K562 (cell line): ENCODE results near the gene CFAP20DC. TPM values are rescaled to one million over a fixed set of nuclear protein-coding genes. Genes with fewer than 3 reads are reported as not detected.
A peak's percentile ranks its signal among the peaks of the same experiment; 100 is the strongest.

Source experiments
- ATAC-seq: fragments of 200-7000 bp; cut with Tn5 transposase; 3 replicates; pipeline ENCODE4 v1.9.1; 2020; ENCODE audit warnings: moderate library complexity
- BruUV-seq: library from RNA; stranded (reverse); fragments of 400-500 nt; replicated peaks from 2 replicates; lab custom pipeline; 2021; lab: Mats Ljungman, UMichigan
- CTCF ChIA-PET: fragments of 300-600 bp; formaldehyde crosslinking; extraction: SDS; loops from one replicate; lab custom pipeline; 2021; ENCODE audit warnings: low intra/inter-chr PET ratio; lab: Yijun Ruan, JAX
- POLR2A ChIA-PET: fragments of 300-600, 350-650 bp; sonication (Branson Sonifier 250); formaldehyde crosslinking; extraction: SDS; loops from one replicate; lab custom pipeline; 2021; ENCODE audit warnings: antibody characterized with exemption, inconsistent platforms; lab: Yijun Ruan, JAX
- DNase-seq, 4 experiments: peaks; one replicate each; pipeline versions ENCODE4 v3.0.0 to v3.0.0-alpha.2; 2011 to 2018; ENCODE audit warnings: low spot score in 3 of 4, mixed read lengths in 3 of 4; ENCODE audit errors: extremely low read depth in 1 of 4
- FAIRE-seq: peaks from 2 replicates; lab custom pipeline; 2011; peaks lifted over from hg19 to GRCh38; lab: Jason Lieb, UNC
- H2AFZ ChIP-seq: 2 replicates; pipeline ENCODE4 v1.6.0; 2011; ENCODE audit warnings: low read depth, low read length, control low read depth, inconsistent platforms
- H3K27ac ChIP-seq: fragments of 200-600 bp; 3 replicates; pipeline ENCODE4 v1.8.0; 2011; ENCODE audit warnings: low read depth, mild to moderate bottlenecking, control low read depth, inconsistent platforms, low read length, moderate library complexity, mixed read lengths; ENCODE audit errors: extremely low read depth
- H3K27me3 ChIP-seq, 2 experiments: fragments of 300-600 bp in 1 of 2; 2 replicates in 1 of 2; 3 replicates in 1 of 2; pipeline versions ENCODE4 v1.6.0 to v1.8.0; 2011; ENCODE audit warnings: inconsistent platforms in 2 of 2, low read length in 2 of 2, mild to moderate bottlenecking in 1 of 2, mixed read lengths in 1 of 2, moderate library complexity in 1 of 2; ENCODE audit not compliant: control insufficient read depth in 2 of 2, insufficient read depth in 2 of 2
- H3K36me3 ChIP-seq: fragments of 300-600 bp; 3 replicates; pipeline ENCODE4 v1.8.0; 2011; ENCODE audit warnings: mild to moderate bottlenecking, low read length, inconsistent platforms; ENCODE audit not compliant: control insufficient read depth, insufficient read depth
- H3K4me1 ChIP-seq, 2 experiments: fragments of 200-600 bp in 1 of 2; replicated peaks in 1 of 2; 2 replicates in 1 of 2; 3 replicates in 1 of 2; pipeline versions ENCODE4 v1.5.1 to v1.8.0; 2011; ENCODE audit warnings: inconsistent platforms in 2 of 2, low read length in 2 of 2, mild to moderate bottlenecking in 1 of 2, mixed read lengths in 1 of 2, moderate library complexity in 1 of 2; ENCODE audit not compliant: control insufficient read depth in 2 of 2, insufficient read depth in 2 of 2
- H3K4me2 ChIP-seq: 2 replicates; pipeline ENCODE4 v1.6.1; 2011; ENCODE audit warnings: low read length, control low read depth, inconsistent platforms, mixed read lengths; ENCODE audit not compliant: insufficient read depth
- H3K4me3 ChIP-seq: fragments of 200-600 bp; sonication (generic), shearing (Covaris generic); 2 replicates; pipeline ENCODE4 v1.5.1; 2016; ENCODE audit warnings: control low read depth, inconsistent platforms
- H3K79me2 ChIP-seq: fragments of 200-600 bp; 3 replicates; pipeline ENCODE4 v1.8.0; 2011; ENCODE audit warnings: low read length, inconsistent platforms; ENCODE audit not compliant: control insufficient read depth, insufficient read depth
- H3K9ac ChIP-seq, 2 experiments: 2 replicates each; pipeline versions ENCODE4 v1.6.0 to v1.6.1; 2011; ENCODE audit warnings: low read depth in 2 of 2, low read length in 2 of 2, control low read depth in 1 of 2, inconsistent platforms in 1 of 2, mild to moderate bottlenecking in 1 of 2, mixed read lengths in 1 of 2; ENCODE audit not compliant: insufficient read depth in 1 of 2
- H3K9me1 ChIP-seq: one replicate; pipeline ENCODE4 v1.6.0; 2011; ENCODE audit warnings: inconsistent platforms, mild to moderate bottlenecking, low read length, moderate library complexity; ENCODE audit not compliant: control insufficient read depth, insufficient read depth
- H3K9me3 ChIP-seq: replicated peaks from 2 replicates; pipeline ENCODE4 v1.5.1; 2011; ENCODE audit warnings: low read depth, low read length, inconsistent platforms; ENCODE audit not compliant: control insufficient read depth, insufficient read depth
- H4K20me1 ChIP-seq: replicated peaks from 2 replicates; pipeline ENCODE4 v1.6.1; 2011; ENCODE audit warnings: low read length, inconsistent platforms, mixed read lengths; ENCODE audit not compliant: control insufficient read depth, insufficient read depth
- CTCF ChIP-seq, 3 experiments: IDR thresholded peaks in 2 of 3; conservative IDR thresholded peaks in 1 of 3; 2 replicates each; pipeline ENCODE4 v1.5.1; 2011 to 2012; ENCODE audit warnings: low read length in 3 of 3, mild to moderate bottlenecking in 3 of 3, control low read depth in 2 of 3, improper control_type of control experiment in 1 of 3, inconsistent platforms in 1 of 3, low read depth in 1 of 3, mixed read lengths in 1 of 3, moderate library complexity in 1 of 3; ENCODE audit not compliant: insufficient read depth in 2 of 3
- HDAC2 ChIP-seq: fragments of 450-650 bp; IDR thresholded peaks from 2 replicates; pipeline ENCODE4 v1.6.1; 2016; ENCODE audit warnings: mild to moderate bottlenecking
- MCM7 ChIP-seq, 2 experiments: fragments of 450-650 bp; IDR thresholded peaks; 2 replicates each; pipeline ENCODE4 v1.6.1; 2016 to 2018
- ZKSCAN3 ChIP-seq: fragments of 250-450 bp; sonication (Bioruptor Pico); IDR thresholded peaks from 2 replicates; pipeline ENCODE4 v1.4.0; 2020
- ZNF134 ChIP-seq: fragments of 250-450 bp; sonication (Bioruptor Pico); conservative IDR thresholded peaks from 2 replicates; pipeline ENCODE4 v1.4.0; 2020
- WGBS: fragments of 100-300 bp; shearing (Covaris generic); methylation state at CpG from one replicate; pipeline ENCODE4 v1.1.6; 2016; ENCODE audit warnings: low coverage, mixed read lengths; ENCODE audit not compliant: insufficient coverage; ENCODE audit errors: missing lambda C conversion rate; 5-methylcytosine and 5-hydroxymethylcytosine counted together
- in situ Hi-C: fragments of 300-500 bp; cut with MboI; formaldehyde crosslinking; loops from 4 replicates; pipeline ENCODE4 v1.15.0; 2018; ENCODE audit warnings: inconsistent platforms, mixed read lengths
- intact Hi-C: fragments of 100-400 bp; cut with micrococcal nuclease; formaldehyde crosslinking; loops from 2 replicates; pipeline ENCODE4 v1.14.2; 2022
- polyA plus RNA-seq, 8 experiments: library from polyadenylated mRNA; depleted of rRNA in 4 of 8; stranded (reverse) in 5 of 8; unstranded in 3 of 8; fragments of >200 nt; fragmentation: Nextera tagmentation in 2 of 8; fragmentation: Illumina TruSeq in 1 of 8; extraction: Ambion mirVana in 2 of 8; extraction: Trizol in 1 of 8; gene quantifications; 2 replicates each; pipeline versions ENCODE4 v1.2.1 to v1.2.3, GENCODE V29; 2011 to 2014; ENCODE audit warnings: inconsistent platforms in 1 of 8, missing spikeins in 1 of 8
- total RNA-seq, 7 experiments: library from RNA; depleted of rRNA in 6 of 7; stranded (reverse); fragments of >200 nt in 6 of 7; fragmentation: Illumina TruSeq in 2 of 7; extraction: Trizol in 2 of 7; gene quantifications; 2 replicates each; pipeline versions ENCODE4 v1.2.1 to v1.2.3, GENCODE V29; 2011 to 2021; ENCODE audit warnings: low replicate concordance in 1 of 7
- TF ChIP-seq, protein P1 (sequence below): fragments of 250-450 bp; sonication (Bioruptor Pico); IDR thresholded peaks from 2 replicates; pipeline ENCODE4 v1.4.0; 2020

Gene CFAP20DC
- total and polyA plus RNA-seq, 9 of the 15 experiments (the other 6 are each of a cell fraction or from before 2014, with no cell fraction given) = 1.6 to 5.9 (median 4.6) TPM

GRCh38 chr3:58783845-58784244 lies 266.0 kb downstream of the CFAP20DC start:
- in situ Hi-C loops (no loop called here), intact Hi-C loops (no loop called here)
- CTCF ChIA-PET = no interaction called here
- Histone ChIP-seq H2AFZ (no peak overlapping the region), H3K36me3 (no peaks in the 10 kb centered on the region; the same call in 2 of the 3 replicates), H3K9me1 (no peaks in the 10 kb centered on the region), H3K9me3 (peaks cover 3% of the 10 kb centered on the region; the same call in 1 of the 2 replicates), H3K4me2 (no peak overlapping the region), H3K27ac (no peak overlapping the region), H3K4me3 (no peak overlapping the region), H3K79me2 (no peaks in the 10 kb centered on the region), H3K4me1 (no peaks in the 10 kb centered on the region), H3K9ac (no peak overlapping the region), H4K20me1 (no peaks in the 10 kb centered on the region), H3K27me3 (no peaks in the 10 kb centered on the region)
- BruUV-seq = no TSS peak
- ATAC-seq (no peak), FAIRE-seq (no peak), DNase-seq (no peak)
- TF ChIP-seq CTCF (IDR thresholded peaks at IDR 0.05 in 2 of 3, conservative IDR thresholded peaks at IDR 0.05 in 1 of 3; ENCODE audit: insufficient read depth in 2 of 3, low read depth in 1 of 3, low read length in 3 of 3) (peak in 1 of 3 experiments; percentile 22; a peak in 1 of 6 replicates), ZKSCAN3 (CRISPR knock-in tag) (no peak), MCM7 (IDR thresholded peaks at IDR 0.05) (no peak), HDAC2 (no peak), ZNF134 (no peak)
- TF ChIP-seq, protein P1, sequence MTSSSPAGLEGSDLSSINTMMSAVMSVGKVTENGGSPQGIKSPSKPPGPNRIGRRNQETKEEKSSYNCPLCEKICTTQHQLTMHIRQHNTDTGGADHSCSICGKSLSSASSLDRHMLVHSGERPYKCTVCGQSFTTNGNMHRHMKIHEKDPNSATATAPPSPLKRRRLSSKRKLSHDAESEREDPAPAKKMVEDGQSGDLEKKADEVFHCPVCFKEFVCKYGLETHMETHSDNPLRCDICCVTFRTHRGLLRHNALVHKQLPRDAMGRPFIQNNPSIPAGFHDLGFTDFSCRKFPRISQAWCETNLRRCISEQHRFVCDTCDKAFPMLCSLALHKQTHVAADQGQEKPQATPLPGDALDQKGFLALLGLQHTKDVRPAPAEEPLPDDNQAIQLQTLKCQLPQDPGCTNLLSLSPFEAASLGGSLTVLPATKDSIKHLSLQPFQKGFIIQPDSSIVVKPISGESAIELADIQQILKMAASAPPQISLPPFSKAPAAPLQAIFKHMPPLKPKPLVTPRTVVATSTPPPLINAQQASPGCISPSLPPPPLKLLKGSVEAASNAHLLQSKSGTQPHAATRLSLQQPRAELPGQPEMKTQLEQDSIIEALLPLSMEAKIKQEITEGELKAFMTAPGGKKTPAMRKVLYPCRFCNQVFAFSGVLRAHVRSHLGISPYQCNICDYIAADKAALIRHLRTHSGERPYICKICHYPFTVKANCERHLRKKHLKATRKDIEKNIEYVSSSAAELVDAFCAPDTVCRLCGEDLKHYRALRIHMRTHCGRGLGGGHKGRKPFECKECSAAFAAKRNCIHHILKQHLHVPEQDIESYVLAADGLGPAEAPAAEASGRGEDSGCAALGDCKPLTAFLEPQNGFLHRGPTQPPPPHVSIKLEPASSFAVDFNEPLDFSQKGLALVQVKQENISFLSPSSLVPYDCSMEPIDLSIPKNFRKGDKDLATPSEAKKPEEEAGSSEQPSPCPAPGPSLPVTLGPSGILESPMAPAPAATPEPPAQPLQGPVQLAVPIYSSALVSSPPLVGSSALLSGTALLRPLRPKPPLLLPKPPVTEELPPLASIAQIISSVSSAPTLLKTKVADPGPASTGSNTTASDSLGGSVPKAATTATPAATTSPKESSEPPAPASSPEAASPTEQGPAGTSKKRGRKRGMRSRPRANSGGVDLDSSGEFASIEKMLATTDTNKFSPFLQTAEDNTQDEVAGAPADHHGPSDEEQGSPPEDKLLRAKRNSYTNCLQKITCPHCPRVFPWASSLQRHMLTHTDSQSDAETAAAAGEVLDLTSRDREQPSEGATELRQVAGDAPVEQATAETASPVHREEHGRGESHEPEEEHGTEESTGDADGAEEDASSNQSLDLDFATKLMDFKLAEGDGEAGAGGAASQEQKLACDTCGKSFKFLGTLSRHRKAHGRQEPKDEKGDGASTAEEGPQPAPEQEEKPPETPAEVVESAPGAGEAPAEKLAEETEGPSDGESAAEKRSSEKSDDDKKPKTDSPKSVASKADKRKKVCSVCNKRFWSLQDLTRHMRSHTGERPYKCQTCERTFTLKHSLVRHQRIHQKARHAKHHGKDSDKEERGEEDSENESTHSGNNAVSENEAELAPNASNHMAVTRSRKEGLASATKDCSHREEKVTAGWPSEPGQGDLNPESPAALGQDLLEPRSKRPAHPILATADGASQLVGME (CRISPR knock-in tag) = no peak
- 92% methylated on average over 2 of the region's 2 CpGs for WGBS
- POLR2A ChIA-PET = no interaction called here
